Stomach (tissue), 9 donors: ENCODE measurements around the gene KPNA3. TPM values are rescaled to one million over a fixed set of nuclear protein-coding genes. Genes with fewer than 3 reads are reported as not detected.

ENCODE experiments used
- DNase-seq, 2 donors: peaks; one replicate each; pipeline versions ENCODE4 v3.0.0 to v3.0.0-alpha.2; 2013 to 2019
- H3K27ac ChIP-seq, 5 donors: fragments of 200-600 bp in 4 of 5; sonication (generic) in 4 of 5; one replicate each; pipeline ENCODE4 v1.5.1; 2013 to 2019; ENCODE audit warnings: mild to moderate bottlenecking in 1 of 5, moderate library complexity in 1 of 5
- H3K27me3 ChIP-seq, 3 donors: fragments of 200-600 bp; sonication (generic); one replicate each; pipeline ENCODE4 v1.5.1; 2017 to 2019; ENCODE audit warnings: mixed run types in 1 of 3
- H3K36me3 ChIP-seq, 4 donors: fragments of 200-600 bp; sonication (generic); 1 replicate in 3 of 4; 2 replicates in 1 of 4; pipeline ENCODE4 v1.5.1; 2016 to 2019
- H3K4me1 ChIP-seq, 4 donors: fragments of 200-600 bp; sonication (generic); one replicate each; pipeline ENCODE4 v1.5.1; 2016 to 2019
- H3K4me3 ChIP-seq, 4 donors: fragments of 200-600 bp; sonication (generic) in 3 of 4; one replicate each; pipeline ENCODE4 v1.5.1; 2016 to 2019; ENCODE audit warnings: mild to moderate bottlenecking in 1 of 4
- H3K9me3 ChIP-seq, 4 donors: fragments of 200-600 bp; sonication (generic); one replicate each; pipeline ENCODE4 v1.5.1; 2016 to 2019
- CTCF ChIP-seq, 7 experiments: fragments of 450-650 bp in 4 of 7; fragments of 200-600 bp in 3 of 7; sonication (generic) in 3 of 7; IDR thresholded peaks; one replicate each; pipeline ENCODE4 v1.5.1; 2016 to 2019; ENCODE audit warnings: antibody characterized with exemption in 7 of 7, control low read depth in 2 of 7, mild to moderate bottlenecking in 1 of 7
- EP300 ChIP-seq: sonication (generic); formaldehyde crosslinking; IDR thresholded peaks from one replicate; pipeline ENCODE4 v1.6.1; 2017; ENCODE audit warnings: antibody characterized with exemption
- POLR2A ChIP-seq, 4 donors: fragments of 450-650 bp; IDR thresholded peaks; one replicate each; pipeline ENCODE4 v1.6.1; 2016; ENCODE audit warnings: antibody characterized with exemption in 4 of 4, control low read depth in 2 of 4, mild to moderate bottlenecking in 1 of 4, moderate library complexity in 1 of 4
- POLR2AphosphoS5 ChIP-seq, 3 donors: sonication (generic); formaldehyde crosslinking; IDR thresholded peaks; one replicate each; pipeline ENCODE4 v1.6.1; 2016; ENCODE audit warnings: antibody characterized with exemption in 3 of 3
- WGBS, 5 donors: extraction: QIAGEN DNeasy Blood & Tissue Kit in 3 of 5; methylation state at CpG; one replicate each; pipeline versions ENCODE4 v1.1.5 to v1.1.7; 2013 to 2018; 5-methylcytosine and 5-hydroxymethylcytosine counted together
- intact Hi-C: fragments of 100-400 bp; cut with DNase I; formaldehyde crosslinking; loops from one replicate; pipeline ENCODE4 v1.15.1; 2023; ENCODE audit warnings: low total_unique reads
- polyA plus RNA-seq, 3 donors: library from polyadenylated mRNA; stranded (reverse); fragments of 200-250 nt; gene quantifications; one replicate each; pipeline ENCODE4 v1.2.3, GENCODE V29; 2013
- total RNA-seq, 5 donors: library from RNA; depleted of rRNA; stranded (reverse); fragments of >200 nt; gene quantifications; one replicate each; pipeline versions ENCODE4 v1.1.0 to v1.2.3, GENCODE V29; 2014 to 2016
- donor health status: healthy with polysubstance abuse.
- donor health status: Bipolar disorder and iron deficiency.
- donor health status: healthy.

KPNA3 gene
- total and polyA plus RNA-seq, 8 donors, result 4.3 to 65.9 (median 14.9) TPM

DNA sequence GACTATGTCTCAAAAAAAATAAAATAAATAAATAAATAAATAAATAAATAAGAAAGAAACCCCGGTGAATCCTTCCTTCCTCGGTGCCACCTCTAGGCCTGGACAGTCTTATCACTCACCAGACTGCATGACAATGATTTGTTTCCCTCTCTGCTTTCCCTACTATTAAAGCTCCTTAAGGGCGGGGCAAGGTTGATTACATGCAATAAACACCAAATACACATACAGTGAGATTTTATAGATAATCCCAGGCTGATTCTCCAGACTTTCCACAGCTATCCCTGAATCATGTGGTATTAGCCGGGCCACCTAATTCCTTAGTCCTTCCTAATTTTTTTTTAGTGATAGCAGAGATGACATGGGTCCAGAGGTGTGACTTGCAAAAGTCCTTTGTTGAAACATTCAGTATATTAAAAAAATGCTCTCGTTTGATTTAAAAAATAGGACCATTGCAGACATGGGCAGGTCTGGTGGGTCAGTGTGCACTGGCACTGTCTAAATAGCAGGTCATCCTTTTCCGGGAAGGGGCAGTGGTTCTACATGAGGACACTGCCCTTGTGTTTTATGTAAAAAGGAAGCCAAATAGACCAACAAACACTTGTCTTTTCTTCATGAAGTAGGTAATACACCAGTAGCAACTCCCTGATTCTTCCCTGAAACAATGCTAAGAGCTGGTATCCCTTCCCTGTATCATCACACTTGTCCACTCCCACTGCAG is 115.7 kb downstream of the KPNA3 start:
- H3K36me3 ChIP-seq, result peaks cover 0 to 28% (median 5%) of the 10 kb centered on the region in 4 donors
- TF ChIP-seq POLR2AphosphoS5 (IDR thresholded peaks at IDR 0.05) (no peak), EP300 (no peak), POLR2A (IDR thresholded peaks at IDR 0.05) (no peak), CTCF (IDR thresholded peaks at IDR 0.05) (no peak)
- intact Hi-C loops, result no loop called here
- no peaks in the 10 kb centered on the region for H3K9me3 ChIP-seq
- WGBS, 5 donors, result 93 to 96% (median 96%) methylated on average over 6 of the region's 6 CpGs
- H3K27me3 ChIP-seq, result no peaks in the 10 kb centered on the region
- no peak overlapping the region for H3K27ac ChIP-seq
- no peak for DNase-seq
- no peaks in the 10 kb centered on the region for H3K4me1 ChIP-seq
- H3K4me3 ChIP-seq, result no peak overlapping the region

DNA sequence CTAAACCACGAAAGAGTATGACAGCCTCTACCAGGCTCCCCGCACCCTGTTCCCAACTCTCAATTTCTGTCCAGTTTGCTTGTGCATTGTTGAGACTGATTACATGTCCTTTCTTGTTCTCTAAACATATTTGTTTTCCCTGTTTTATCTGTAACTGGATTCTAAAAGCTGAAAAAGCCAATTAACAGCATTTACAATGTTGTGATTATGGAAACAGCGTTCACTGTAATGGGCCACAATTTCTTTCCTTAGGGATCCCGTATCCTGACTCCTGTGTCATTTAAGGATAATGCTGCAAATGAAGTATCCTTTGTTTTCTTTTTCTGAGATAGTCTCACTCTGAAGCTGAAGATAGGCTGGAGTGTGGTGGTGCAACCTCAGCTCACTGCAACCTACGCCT is 121.7 kb downstream of the KPNA3 start:
- DNase-seq, result no peak
- no peak for TF ChIP-seq CTCF (IDR thresholded peaks at IDR 0.05)
- TF ChIP-seq EP300, result no peak
- no peak for TF ChIP-seq POLR2AphosphoS5 (IDR thresholded peaks at IDR 0.05)
- TF ChIP-seq POLR2A (IDR thresholded peaks at IDR 0.05), result no peak
- no peaks in the 10 kb centered on the region for H3K27me3 ChIP-seq
- no peak overlapping the region for H3K4me3 ChIP-seq
- intact Hi-C loops, result no loop called here
- H3K27ac ChIP-seq, result no peak overlapping the region
- H3K4me1 ChIP-seq, result peaks cover 0 to 21% (median 10%) of the 10 kb centered on the region in 4 donors
- H3K9me3 ChIP-seq, result no peaks in the 10 kb centered on the region
- H3K36me3 ChIP-seq, result peaks cover 15 to 34% (median 24%) of the 10 kb centered on the region in 4 donors
- WGBS, 5 donors, result 37 to 72% (median 63%) methylated on average over 5 of the region's 5 CpGs

- no peak overlapping the region for H3K27ac ChIP-seq
- no peaks in the 10 kb centered on the region for H3K9me3 ChIP-seq
- peaks cover 17 to 34% (median 25%) of the 10 kb centered on the region in 4 donors for H3K36me3 ChIP-seq
- no peak overlapping the region for H3K4me3 ChIP-seq
- 48 to 65% (median 58%) methylated on average over 5 of the region's 5 CpGs for WGBS, 5 donors
- peak; percentile 64 to 93 for DNase-seq
- H3K27me3 ChIP-seq, result no peaks in the 10 kb centered on the region
- H3K4me1 ChIP-seq, result peaks cover 0 to 21% (median 10%) of the 10 kb centered on the region in 4 donors
- TF ChIP-seq POLR2A (IDR thresholded peaks at IDR 0.05), result no peak
- peak in 5 of 7 experiments; percentile 16 to 70 (median 56) for TF ChIP-seq CTCF (IDR thresholded peaks at IDR 0.05)
- TF ChIP-seq POLR2AphosphoS5 (IDR thresholded peaks at IDR 0.05), result peak in 2 of 3 donors; percentile 9 to 24
- intact Hi-C loops, result loop anchor here (5.0 kb wide), 1 partner anchor 172 kb away; no protein-coding TSS in a partner anchor
Observed at GRCh38 chr13:49669735-49670309, 122.7 kb downstream of the KPNA3 start.

- H3K4me3 ChIP-seq, result no peak overlapping the region
- no peaks in the 10 kb centered on the region for H3K27me3 ChIP-seq
- intact Hi-C loops, result loop anchor here (5.0 kb wide), 1 partner anchor 175 kb away; no protein-coding TSS in a partner anchor
- H3K27ac ChIP-seq, result no peak overlapping the region
- H3K4me1 ChIP-seq, result peaks cover 0 to 21% (median 10%) of the 10 kb centered on the region in 4 donors
- H3K36me3 ChIP-seq, result peaks cover 17 to 36% (median 28%) of the 10 kb centered on the region in 4 donors
- no peak for TF ChIP-seq POLR2A (IDR thresholded peaks at IDR 0.05)
- TF ChIP-seq EP300, result no peak
- no peak for TF ChIP-seq CTCF (IDR thresholded peaks at IDR 0.05)
- TF ChIP-seq POLR2AphosphoS5 (IDR thresholded peaks at IDR 0.05), result no peak
- no peak for DNase-seq
- WGBS, 5 donors, result 55 to 73% (median 64%) methylated on average over 1 to 2 of the region's 2 CpGs
- H3K9me3 ChIP-seq, result no peaks in the 10 kb centered on the region
Observed at GRCh38 chr13:49667773-49668172, 124.7 kb downstream of the KPNA3 start.
